Measurements from ENCODE around the gene KIF3B. TPM values are rescaled to one million over a fixed set of nuclear protein-coding genes. Genes with fewer than 3 reads are reported as not detected.

The KIF3B gene
- total RNA-seq, 2 experiments from 2014 or later: 8.2 to 25.2 TPM

DNA sequence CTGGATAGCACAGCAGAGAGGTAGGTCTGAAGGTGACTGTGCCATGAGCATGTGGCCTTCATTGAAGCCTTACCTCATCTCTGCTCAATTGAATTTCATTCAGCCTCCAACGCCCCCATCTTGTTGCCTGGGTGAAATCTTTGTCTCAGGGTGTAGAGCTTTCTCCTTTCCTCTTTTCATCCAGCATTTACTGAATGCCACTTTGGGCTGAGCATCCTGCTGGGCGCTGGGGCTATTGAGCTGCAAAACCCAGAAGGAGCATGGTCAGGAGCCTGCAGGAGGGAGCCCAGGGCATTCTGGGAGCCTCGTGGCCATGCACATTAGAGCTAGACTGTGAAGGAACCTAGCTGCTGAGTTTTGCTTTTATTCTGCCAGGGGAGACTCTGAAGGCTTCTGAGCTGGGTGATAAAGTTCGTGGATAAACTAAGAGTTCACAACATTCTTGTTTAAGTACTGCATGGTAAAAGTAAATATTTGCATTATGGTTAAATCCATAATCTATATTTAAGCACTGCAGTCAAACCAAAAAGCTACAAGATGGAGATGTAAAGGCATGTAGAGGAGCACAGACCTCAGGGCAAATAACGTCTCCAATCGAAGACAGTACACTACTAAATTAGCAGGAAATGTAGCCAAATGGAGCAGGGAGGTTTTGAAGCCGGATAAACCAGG, 67.5 kb downstream of the KIF3B start:
- Histone ChIP-seq H3K4me3 (ENCODE audit: low read depth, low read length, poor library complexity, severe bottlenecking) (no peak overlapping the region), H3K79me2 (ENCODE audit: insufficient read depth, low read depth, low read length) (no peaks in the 10 kb centered on the region), H3K36me3 (ENCODE audit: insufficient read depth, low read length) (no peaks in the 10 kb centered on the region), H3K9me3 (ENCODE audit: low read length) (no peaks in the 10 kb centered on the region), H4K20me1 (ENCODE audit: insufficient read depth, low read length) (no peaks in the 10 kb centered on the region), H3K27ac (ENCODE audit: low read depth, low read length, poor library complexity, severe bottlenecking) (no peak overlapping the region), H3K9me2 (ENCODE audit: insufficient read depth, low read length) (no peaks in the 10 kb centered on the region), H2AFZ (ENCODE audit: low read length) (peak overlapping the region; percentile 11; the same call in 1 of the 2 replicates), H3K4me1 (ENCODE audit: insufficient read depth, low read length, poor library complexity, severe bottlenecking) (peaks cover 25% of the 10 kb centered on the region), H3K4me2 (ENCODE audit: low read length) (no peak overlapping the region)
- intact Hi-C loops (cut with micrococcal nuclease; ENCODE audit: unreplicated experiment): no loop called here
- CTCF ChIA-PET (ENCODE audit: unreplicated experiment): no interaction called here
- POLR2A ChIA-PET: interaction anchor here (0.6 to 1.8 kb wide), 5 partner anchors 11 to 66 kb away, joined by 3 to 9 read pairs (median 4); partner anchors contain the start of gene ASXL1
- DNase-seq (ENCODE audit: low spot score): no peak
- BruUV-seq (replicated peaks): no TSS peak
- TF ChIP-seq EZH2phosphoT487 (IDR thresholded peaks at IDR 0.05; ENCODE audit: borderline replicate concordance, low read depth, low read length): no peak
- TF ChIP-seq, protein P1, sequence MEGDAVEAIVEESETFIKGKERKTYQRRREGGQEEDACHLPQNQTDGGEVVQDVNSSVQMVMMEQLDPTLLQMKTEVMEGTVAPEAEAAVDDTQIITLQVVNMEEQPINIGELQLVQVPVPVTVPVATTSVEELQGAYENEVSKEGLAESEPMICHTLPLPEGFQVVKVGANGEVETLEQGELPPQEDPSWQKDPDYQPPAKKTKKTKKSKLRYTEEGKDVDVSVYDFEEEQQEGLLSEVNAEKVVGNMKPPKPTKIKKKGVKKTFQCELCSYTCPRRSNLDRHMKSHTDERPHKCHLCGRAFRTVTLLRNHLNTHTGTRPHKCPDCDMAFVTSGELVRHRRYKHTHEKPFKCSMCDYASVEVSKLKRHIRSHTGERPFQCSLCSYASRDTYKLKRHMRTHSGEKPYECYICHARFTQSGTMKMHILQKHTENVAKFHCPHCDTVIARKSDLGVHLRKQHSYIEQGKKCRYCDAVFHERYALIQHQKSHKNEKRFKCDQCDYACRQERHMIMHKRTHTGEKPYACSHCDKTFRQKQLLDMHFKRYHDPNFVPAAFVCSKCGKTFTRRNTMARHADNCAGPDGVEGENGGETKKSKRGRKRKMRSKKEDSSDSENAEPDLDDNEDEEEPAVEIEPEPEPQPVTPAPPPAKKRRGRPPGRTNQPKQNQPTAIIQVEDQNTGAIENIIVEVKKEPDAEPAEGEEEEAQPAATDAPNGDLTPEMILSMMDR (conservative IDR thresholded peaks at IDR 0.05; ENCODE audit: low read length): 0 out of 2 replicates have a peak, but pooled peaks have one; percentile 10

GRCh38 chr20:32348207-32348606, 70.8 kb downstream of the KIF3B start:
- BruUV-seq (replicated peaks): no TSS peak
- intact Hi-C loops (cut with micrococcal nuclease; ENCODE audit: unreplicated experiment): no loop called here
- H3K9me2 ChIP-seq (ENCODE audit: insufficient read depth, low read length): no peaks in the 10 kb centered on the region
- H3K36me3 ChIP-seq (ENCODE audit: insufficient read depth, low read length): no peaks in the 10 kb centered on the region
- no peaks in the 10 kb centered on the region for H3K9me3 ChIP-seq (ENCODE audit: low read length)
- H4K20me1 ChIP-seq (ENCODE audit: insufficient read depth, low read length): no peaks in the 10 kb centered on the region
- DNase-seq (ENCODE audit: low spot score): no peak
- ChIA-PET CTCF (ENCODE audit: unreplicated experiment) (interaction anchor here (0.6 kb wide), 1 partner anchor 67 kb away, joined by 3 read pairs; no protein-coding TSS in a partner anchor), POLR2A (interaction anchor here (0.6 to 1.9 kb wide), 4 partner anchors 11 to 68 kb away, joined by 3 to 6 read pairs (median 4); no protein-coding TSS in a partner anchor)
- no peaks in the 10 kb centered on the region for H3K79me2 ChIP-seq (ENCODE audit: insufficient read depth, low read depth, low read length)
- no peak overlapping the region for H3K4me3 ChIP-seq (ENCODE audit: low read depth, low read length, poor library complexity, severe bottlenecking)
- H2AFZ ChIP-seq (ENCODE audit: low read length): no peak overlapping the region
- no peak overlapping the region for H3K4me2 ChIP-seq (ENCODE audit: low read length)
- no peak for TF ChIP-seq EZH2phosphoT487 (IDR thresholded peaks at IDR 0.05; ENCODE audit: borderline replicate concordance, low read depth, low read length)
- TF ChIP-seq, protein P1 (conservative IDR thresholded peaks at IDR 0.05; ENCODE audit: low read length): no peak
- H3K27ac ChIP-seq (ENCODE audit: low read depth, low read length, poor library complexity, severe bottlenecking): no peak overlapping the region
- peaks cover 52% of the 10 kb centered on the region for H3K4me1 ChIP-seq (ENCODE audit: insufficient read depth, low read length, poor library complexity, severe bottlenecking)

DNA sequence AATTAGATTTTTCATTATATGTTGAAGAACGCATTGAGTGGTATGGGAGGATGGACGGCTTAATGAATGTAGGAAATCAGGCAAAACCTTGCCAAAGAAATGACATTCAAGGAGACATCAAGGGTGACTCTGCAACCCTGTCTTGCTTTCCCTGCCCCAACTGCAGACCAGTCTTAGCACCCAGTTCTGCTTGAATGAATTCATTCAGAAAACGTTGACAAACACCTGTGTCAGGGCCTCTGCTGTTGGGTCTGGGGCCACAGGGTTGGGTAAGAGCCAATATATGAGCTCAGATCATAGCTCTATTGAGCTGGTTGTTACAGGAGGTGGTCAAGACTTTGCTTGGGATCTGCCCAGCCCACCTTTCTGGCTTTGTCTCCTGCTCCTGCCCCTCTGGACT, 73.0 kb downstream of the KIF3B start:
- no peaks in the 10 kb centered on the region for H3K9me2 ChIP-seq (ENCODE audit: insufficient read depth, low read length)
- H2AFZ ChIP-seq (ENCODE audit: low read length): peak overlapping the region; percentile 51
- no TSS peak for BruUV-seq (replicated peaks)
- intact Hi-C loops (cut with micrococcal nuclease; ENCODE audit: unreplicated experiment): no loop called here
- peak overlapping the region; percentile 66 for H3K4me2 ChIP-seq (ENCODE audit: low read length)
- no peaks in the 10 kb centered on the region for H3K79me2 ChIP-seq (ENCODE audit: insufficient read depth, low read depth, low read length)
- no peaks in the 10 kb centered on the region for H3K36me3 ChIP-seq (ENCODE audit: insufficient read depth, low read length)
- ChIA-PET CTCF (ENCODE audit: unreplicated experiment) (interaction anchor here (0.5 kb wide), 1 partner anchor 184 kb away, joined by 5 read pairs; no protein-coding TSS in a partner anchor), POLR2A (interaction anchor here (0.6 to 1.3 kb wide), 8 partner anchors 9 to 74 kb away, joined by 3 to 9 read pairs (median 4); no protein-coding TSS in a partner anchor)
- peak; percentile 89 for DNase-seq (ENCODE audit: low spot score)
- H3K9me3 ChIP-seq (ENCODE audit: low read length): no peaks in the 10 kb centered on the region
- H3K4me1 ChIP-seq (ENCODE audit: insufficient read depth, low read length, poor library complexity, severe bottlenecking): peaks cover 58% of the 10 kb centered on the region
- TF ChIP-seq EZH2phosphoT487 (IDR thresholded peaks at IDR 0.05; ENCODE audit: borderline replicate concordance, low read depth, low read length): no peak
- TF ChIP-seq, protein P1 (conservative IDR thresholded peaks at IDR 0.05; ENCODE audit: low read length): no peak
- H3K27ac ChIP-seq (ENCODE audit: low read depth, low read length, poor library complexity, severe bottlenecking): peak overlapping the region; percentile 92
- H3K4me3 ChIP-seq (ENCODE audit: low read depth, low read length, poor library complexity, severe bottlenecking): peak overlapping the region; percentile 36
- H4K20me1 ChIP-seq (ENCODE audit: insufficient read depth, low read length): no peaks in the 10 kb centered on the region
